CD4-positive, alpha-beta T cell treated with Interferon gamma for 1 hour (primary cell): Measurements from ENCODE around the gene IFT122.
A peak's percentile ranks its signal among the peaks of the same experiment; 100 is the strongest.
"Not testable (repeated sequence)": the region's sequence is repeated elsewhere in the genome, so short reads cannot be mapped to it uniquely, and the experiment has no call there.

Experiments
- DNase-seq: peaks from one replicate; pipeline ENCODE4 v3.0.0-alpha.2; 2020

Gene IFT122

GRCh38 chr3:129474984-129475804 lies 35.2 kb downstream of the IFT122 start:
- no peak for DNase-seq

- DNase-seq, result no peak
Measured at GRCh38 chr3:129475863-129476262, 35.8 kb downstream of the IFT122 start.

- DNase-seq, result no peak
Measured at GRCh38 chr3:129476586-129476985, 36.6 kb downstream of the IFT122 start.

GRCh38 chr3:129481225-129481765 lies 41.3 kb downstream of the IFT122 start:
- not testable (repeated sequence) for DNase-seq

- DNase-seq, result peak; percentile 69
Measured at GRCh38 chr3:129481766-129482332, 41.8 kb downstream of the IFT122 start.

GRCh38 chr3:129482721-129483120 lies 42.7 kb downstream of the IFT122 start:
- no peak for DNase-seq

- DNase-seq, result no peak
Measured at GRCh38 chr3:129483870-129484269, 43.8 kb downstream of the IFT122 start.

- DNase-seq, result not testable (repeated sequence)
Measured at GRCh38 chr3:129485146-129485545, 45.1 kb downstream of the IFT122 start.

GRCh38 chr3:129485721-129486663 lies 46.0 kb downstream of the IFT122 start:
- DNase-seq, result no peak

GRCh38 chr3:129486664-129487035 lies 46.6 kb downstream of the IFT122 start:
- no peak for DNase-seq

GRCh38 chr3:129487183-129487867 lies 47.3 kb downstream of the IFT122 start:
- no peak for DNase-seq

- not testable (repeated sequence) for DNase-seq
Measured at GRCh38 chr3:129487868-129488335, 47.9 kb downstream of the IFT122 start.

GRCh38 chr3:129489258-129489657 lies 49.2 kb downstream of the IFT122 start:
- DNase-seq, result not testable (repeated sequence)

GRCh38 chr3:129490273-129490675 lies 50.2 kb downstream of the IFT122 start:
- DNase-seq, result peak; percentile 78

GRCh38 chr3:129491077-129491476 lies 51.1 kb downstream of the IFT122 start:
- DNase-seq, result not testable (repeated sequence)

GRCh38 chr3:129491794-129492193 lies 51.8 kb downstream of the IFT122 start:
- peak; percentile 9 for DNase-seq

GRCh38 chr3:129492691-129493090 lies 52.7 kb downstream of the IFT122 start:
- DNase-seq, result no peak

GRCh38 chr3:129493206-129493605 lies 53.2 kb downstream of the IFT122 start:
- no peak for DNase-seq

GRCh38 chr3:129494499-129494898 lies 54.5 kb downstream of the IFT122 start:
- DNase-seq, result not testable (repeated sequence)

GRCh38 chr3:129495006-129495639 lies 55.1 kb downstream of the IFT122 start:
- not testable (repeated sequence) for DNase-seq

- DNase-seq, result not testable (repeated sequence)
Measured at GRCh38 chr3:129497876-129498275, 57.9 kb downstream of the IFT122 start.
